Caco-2 (cell line): ENCODE data around the gene CFAP58. TPM values are rescaled to one million over a fixed set of nuclear protein-coding genes. Genes with fewer than 3 reads are reported as not detected.

ENCODE experiments used
- BruUV-seq: library from RNA; stranded (reverse); fragments of 400-500 nt; replicated peaks from 2 replicates; lab custom pipeline; 2021; lab: Mats Ljungman, UMichigan
- CTCF ChIA-PET: fragments of 300-600 bp; sonication (Branson Sonifier 250); formaldehyde crosslinking; loops from one replicate; lab custom pipeline; 2022; ENCODE audit warnings: antibody characterized with exemption; lab: Charles Lee
- POLR2A ChIA-PET: fragments of 300-600 bp; sonication (Branson Sonifier 250); formaldehyde crosslinking; loops from one replicate; lab custom pipeline; 2022; ENCODE audit warnings: antibody characterized with exemption; lab: Charles Lee
- DNase-seq, 2 experiments: peaks; one replicate each; pipeline versions ENCODE4 v3.0.0 to v3.0.0-alpha.2; 2020 to 2022
- H3K27me3 ChIP-seq: replicated peaks from 2 replicates; pipeline ENCODE4 v1.6.0; 2011; ENCODE audit warnings: low read length; ENCODE audit not compliant: control insufficient read depth, insufficient read depth
- H3K36me3 ChIP-seq: 2 replicates; pipeline ENCODE4 v1.5.1; 2011; ENCODE audit warnings: low read length; ENCODE audit not compliant: control insufficient read depth, insufficient read depth
- H3K4me1 ChIP-seq: fragments of 250-450 bp; sonication (Bioruptor Pico); 2 replicates; pipeline ENCODE4 v1.5.1; 2020; ENCODE audit warnings: mild to moderate bottlenecking
- H3K4me3 ChIP-seq: 2 replicates; pipeline ENCODE4 v1.5.1; 2011; ENCODE audit warnings: low read depth, mild to moderate bottlenecking, control low read depth, low read length
- H3K9me3 ChIP-seq: fragments of 250-450 bp; sonication (Bioruptor Pico); 2 replicates; pipeline ENCODE4 v1.5.1; 2020; ENCODE audit warnings: mild to moderate bottlenecking, moderate library complexity
- H3K27ac Mint-ChIP-seq: one replicate; pipeline ENCODE4 v1.8.0; 2022; ENCODE audit warnings: mixed read lengths; ENCODE audit not compliant: unreplicated experiment
- H3K27me3 Mint-ChIP-seq: one replicate; pipeline ENCODE4 v1.8.0; 2022; ENCODE audit warnings: mixed read lengths; ENCODE audit not compliant: insufficient read depth, unreplicated experiment
- H3K36me3 Mint-ChIP-seq: one replicate; pipeline ENCODE4 v1.8.0; 2022; ENCODE audit warnings: mild to moderate bottlenecking, mixed read lengths; ENCODE audit not compliant: insufficient read depth, unreplicated experiment
- H3K4me1 Mint-ChIP-seq: one replicate; pipeline ENCODE4 v1.8.0; 2022; ENCODE audit warnings: low read depth, mixed read lengths; ENCODE audit not compliant: unreplicated experiment
- H3K4me3 Mint-ChIP-seq: one replicate; pipeline ENCODE4 v1.8.0; 2022; ENCODE audit warnings: mild to moderate bottlenecking, moderate library complexity, mixed read lengths; ENCODE audit not compliant: unreplicated experiment
- H3K9me3 Mint-ChIP-seq: one replicate; pipeline ENCODE4 v1.8.0; 2022; ENCODE audit warnings: mixed read lengths; ENCODE audit not compliant: unreplicated experiment
- intact Hi-C: fragments of 100-400 bp; cut with micrococcal nuclease; formaldehyde crosslinking; loops from one replicate; pipeline ENCODE4 v1.10.0; 2022; ENCODE audit not compliant: unreplicated experiment
- total RNA-seq: library from RNA; stranded (reverse); gene quantifications from 2 replicates; pipeline ENCODE4 v1.2.3, GENCODE V29; 2022
- TF ChIP-seq, protein P1 (sequence below), 2 experiments: fragments of 200-600 bp in 1 of 2; IDR thresholded peaks; 1 replicate in 1 of 2; 2 replicates in 1 of 2; pipeline versions ENCODE4 v1.5.1 to v1.8.0; 2011 to 2022; ENCODE audit warnings: antibody characterized with exemption in 1 of 2, control low read depth in 1 of 2, inconsistent platforms in 1 of 2, low read depth in 1 of 2, low read length in 1 of 2, mild to moderate bottlenecking in 1 of 2, moderate library complexity in 1 of 2; ENCODE audit not compliant: insufficient read depth in 1 of 2, severe bottlenecking in 1 of 2, unreplicated experiment in 1 of 2

Gene CFAP58
- total RNA-seq, 1 experiment from 2014 or later = not detected

DNA sequence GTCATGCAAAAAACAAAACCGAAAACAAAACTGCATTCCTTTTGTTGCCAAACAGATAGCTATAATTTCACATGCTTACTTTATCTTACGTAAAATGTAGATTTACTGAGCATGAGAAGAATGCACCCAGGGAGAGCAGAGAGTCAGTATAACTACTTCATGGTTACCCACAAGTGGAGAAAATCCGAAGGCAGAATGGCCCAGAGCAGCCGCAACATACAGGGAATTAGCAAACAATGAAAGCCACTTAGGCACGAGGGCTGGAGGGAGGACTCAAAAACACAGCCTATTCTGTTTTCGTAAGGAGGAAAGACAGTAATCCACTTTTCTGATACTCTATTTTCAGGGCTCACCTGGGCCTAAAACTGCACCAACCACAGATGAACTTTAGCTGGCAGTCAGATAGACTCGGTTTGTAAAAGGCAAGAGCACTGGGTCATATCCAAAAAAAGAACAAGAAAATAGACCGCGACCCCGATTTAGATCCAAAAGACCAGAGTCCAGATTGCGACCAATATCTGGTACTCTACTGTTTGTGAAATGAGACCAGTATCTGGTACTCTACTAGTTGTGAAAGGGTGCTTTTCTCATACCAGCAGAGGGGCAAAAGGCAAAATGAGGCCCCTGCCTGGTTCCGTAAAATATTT, 16.7 kb upstream of the CFAP58 start:
- TF ChIP-seq, protein P1, sequence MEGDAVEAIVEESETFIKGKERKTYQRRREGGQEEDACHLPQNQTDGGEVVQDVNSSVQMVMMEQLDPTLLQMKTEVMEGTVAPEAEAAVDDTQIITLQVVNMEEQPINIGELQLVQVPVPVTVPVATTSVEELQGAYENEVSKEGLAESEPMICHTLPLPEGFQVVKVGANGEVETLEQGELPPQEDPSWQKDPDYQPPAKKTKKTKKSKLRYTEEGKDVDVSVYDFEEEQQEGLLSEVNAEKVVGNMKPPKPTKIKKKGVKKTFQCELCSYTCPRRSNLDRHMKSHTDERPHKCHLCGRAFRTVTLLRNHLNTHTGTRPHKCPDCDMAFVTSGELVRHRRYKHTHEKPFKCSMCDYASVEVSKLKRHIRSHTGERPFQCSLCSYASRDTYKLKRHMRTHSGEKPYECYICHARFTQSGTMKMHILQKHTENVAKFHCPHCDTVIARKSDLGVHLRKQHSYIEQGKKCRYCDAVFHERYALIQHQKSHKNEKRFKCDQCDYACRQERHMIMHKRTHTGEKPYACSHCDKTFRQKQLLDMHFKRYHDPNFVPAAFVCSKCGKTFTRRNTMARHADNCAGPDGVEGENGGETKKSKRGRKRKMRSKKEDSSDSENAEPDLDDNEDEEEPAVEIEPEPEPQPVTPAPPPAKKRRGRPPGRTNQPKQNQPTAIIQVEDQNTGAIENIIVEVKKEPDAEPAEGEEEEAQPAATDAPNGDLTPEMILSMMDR (IDR thresholded peaks at IDR 0.05; ENCODE audit: insufficient read depth in 1 of 2, low read depth in 1 of 2, low read length in 1 of 2, severe bottlenecking in 1 of 2, unreplicated experiment in 1 of 2) = no peak
- peaks cover 18% of the 10 kb centered on the region for H3K4me1 Mint-ChIP-seq
- CTCF ChIA-PET = interaction anchor here (1.1 kb wide), 1 partner anchor 31 kb away, joined by 3 read pairs; no protein-coding TSS in a partner anchor
- Histone ChIP-seq H3K36me3 (no peaks in the 10 kb centered on the region), H3K4me1 (peaks cover 26% of the 10 kb centered on the region), H3K9me3 (no peaks in the 10 kb centered on the region), H3K4me3 (no peak overlapping the region), H3K27me3 (no peaks in the 10 kb centered on the region)
- H3K36me3 Mint-ChIP-seq = no peaks in the 10 kb centered on the region
- BruUV-seq = TSS peak; percentile 46
- DNase-seq = no peak
- H3K27me3 Mint-ChIP-seq = no peaks in the 10 kb centered on the region
- H3K4me3 Mint-ChIP-seq = peak overlapping the region; percentile 99
- intact Hi-C loops = no loop called here
- no peaks in the 10 kb centered on the region for H3K9me3 Mint-ChIP-seq
- no peak overlapping the region for H3K27ac Mint-ChIP-seq
- POLR2A ChIA-PET = no interaction called here

DNA sequence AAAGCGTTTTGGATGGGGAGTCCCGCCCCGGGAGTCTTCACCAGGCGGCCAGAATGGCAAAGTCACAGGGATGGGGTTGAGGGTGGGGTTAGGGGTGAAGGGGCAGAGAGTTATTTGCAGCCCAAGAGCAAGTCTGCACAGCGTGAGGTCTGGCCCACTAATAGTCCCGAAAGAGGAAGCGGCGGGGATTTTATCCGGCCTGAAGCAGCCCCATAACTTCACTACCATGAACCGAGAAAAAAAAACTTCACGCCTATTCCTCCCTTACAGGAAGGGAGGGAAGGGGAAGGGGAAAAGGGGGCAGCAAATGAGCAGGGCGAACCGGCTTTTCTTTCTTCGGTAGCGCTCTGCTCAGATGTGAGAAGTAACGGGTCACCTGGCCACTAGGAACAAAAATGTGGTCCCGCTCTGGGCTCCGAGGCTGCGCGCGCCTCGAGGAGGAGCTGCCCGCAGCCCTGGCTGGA, 16.1 kb upstream of the CFAP58 start:
- intact Hi-C loops = no loop called here
- Mint-ChIP-seq H3K36me3 (no peaks in the 10 kb centered on the region), H3K27me3 (no peaks in the 10 kb centered on the region)

More for the DNA sequence above, 16.1 kb upstream of the CFAP58 start:
- Mint-ChIP-seq H3K4me3 (peak overlapping the region; percentile 99), H3K4me1 (peaks cover 17% of the 10 kb centered on the region), H3K9me3 (no peaks in the 10 kb centered on the region), H3K27ac (no peak overlapping the region)
- BruUV-seq = no TSS peak
- Histone ChIP-seq H3K4me3 (peak overlapping the region; percentile 76), H3K9me3 (no peaks in the 10 kb centered on the region), H3K27me3 (no peaks in the 10 kb centered on the region), H3K36me3 (no peaks in the 10 kb centered on the region), H3K4me1 (peaks cover 22% of the 10 kb centered on the region)
- peak in 1 of 2 experiments; percentile 56 for DNase-seq
- POLR2A ChIA-PET = interaction anchor here (0.7 to 1.3 kb wide), 2 partner anchors 16 to 32 kb away, joined by 3 read pairs; partner anchors contain the start of gene CFAP58
- TF ChIP-seq, protein P1 (IDR thresholded peaks at IDR 0.05; ENCODE audit: insufficient read depth in 1 of 2, low read depth in 1 of 2, low read length in 1 of 2, severe bottlenecking in 1 of 2, unreplicated experiment in 1 of 2) = no peak
- CTCF ChIA-PET = interaction anchor here (0.8 to 1.4 kb wide), 5 partner anchors 12 to 46 kb away, joined by 3 to 12 read pairs (median 4); partner anchors contain the start of gene CFAP58
